GM19455 (cell line): ENCODE measurements around the gene NUP205.

Experiments used
- ATAC-seq: cut with Tn5 transposase; IDR thresholded peaks from one replicate; pipeline ENCODE4 v1.9.1; 2021; ENCODE audit not compliant: unreplicated experiment

The NUP205 gene, protein sequence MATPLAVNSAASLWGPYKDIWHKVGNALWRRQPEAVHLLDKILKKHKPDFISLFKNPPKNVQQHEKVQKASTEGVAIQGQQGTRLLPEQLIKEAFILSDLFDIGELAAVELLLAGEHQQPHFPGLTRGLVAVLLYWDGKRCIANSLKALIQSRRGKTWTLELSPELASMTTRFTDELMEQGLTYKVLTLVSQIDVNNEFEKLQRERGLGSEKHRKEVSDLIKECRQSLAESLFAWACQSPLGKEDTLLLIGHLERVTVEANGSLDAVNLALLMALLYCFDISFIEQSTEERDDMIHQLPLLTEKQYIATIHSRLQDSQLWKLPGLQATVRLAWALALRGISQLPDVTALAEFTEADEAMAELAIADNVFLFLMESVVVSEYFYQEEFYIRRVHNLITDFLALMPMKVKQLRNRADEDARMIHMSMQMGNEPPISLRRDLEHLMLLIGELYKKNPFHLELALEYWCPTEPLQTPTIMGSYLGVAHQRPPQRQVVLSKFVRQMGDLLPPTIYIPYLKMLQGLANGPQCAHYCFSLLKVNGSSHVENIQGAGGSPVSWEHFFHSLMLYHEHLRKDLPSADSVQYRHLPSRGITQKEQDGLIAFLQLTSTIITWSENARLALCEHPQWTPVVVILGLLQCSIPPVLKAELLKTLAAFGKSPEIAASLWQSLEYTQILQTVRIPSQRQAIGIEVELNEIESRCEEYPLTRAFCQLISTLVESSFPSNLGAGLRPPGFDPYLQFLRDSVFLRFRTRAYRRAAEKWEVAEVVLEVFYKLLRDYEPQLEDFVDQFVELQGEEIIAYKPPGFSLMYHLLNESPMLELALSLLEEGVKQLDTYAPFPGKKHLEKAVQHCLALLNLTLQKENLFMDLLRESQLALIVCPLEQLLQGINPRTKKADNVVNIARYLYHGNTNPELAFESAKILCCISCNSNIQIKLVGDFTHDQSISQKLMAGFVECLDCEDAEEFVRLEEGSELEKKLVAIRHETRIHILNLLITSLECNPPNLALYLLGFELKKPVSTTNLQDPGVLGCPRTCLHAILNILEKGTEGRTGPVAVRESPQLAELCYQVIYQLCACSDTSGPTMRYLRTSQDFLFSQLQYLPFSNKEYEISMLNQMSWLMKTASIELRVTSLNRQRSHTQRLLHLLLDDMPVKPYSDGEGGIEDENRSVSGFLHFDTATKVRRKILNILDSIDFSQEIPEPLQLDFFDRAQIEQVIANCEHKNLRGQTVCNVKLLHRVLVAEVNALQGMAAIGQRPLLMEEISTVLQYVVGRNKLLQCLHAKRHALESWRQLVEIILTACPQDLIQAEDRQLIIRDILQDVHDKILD (N-terminal part only)

GRCh38 chr7:135557455-135558336 is at the start of gene NUP205:
Gene NUP205, plus strand, starts transcription at chr7:135557917. Its CDS starts 28 bp downstream, at chr7:135557945.
- peak; percentile 71 for ATAC-seq

- no peak for ATAC-seq
Observed at GRCh38 chr7:135508883-135509588, 48.7 kb upstream of the NUP205 start.

DNA sequence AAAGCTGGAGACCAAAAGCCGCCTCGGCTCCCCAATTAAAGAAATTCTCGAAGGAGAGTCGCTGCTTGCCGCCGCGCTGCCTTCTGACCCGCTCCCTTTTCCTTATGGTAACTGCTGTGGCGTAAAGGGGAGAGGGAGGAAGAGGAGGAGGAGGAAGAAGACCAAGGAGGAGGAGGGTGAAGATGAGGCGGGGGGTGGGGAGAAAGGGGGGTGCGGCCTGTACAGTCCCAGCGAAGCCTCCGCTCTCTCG is 48.2 kb upstream of the NUP205 start:
- no peak for ATAC-seq

DNA sequence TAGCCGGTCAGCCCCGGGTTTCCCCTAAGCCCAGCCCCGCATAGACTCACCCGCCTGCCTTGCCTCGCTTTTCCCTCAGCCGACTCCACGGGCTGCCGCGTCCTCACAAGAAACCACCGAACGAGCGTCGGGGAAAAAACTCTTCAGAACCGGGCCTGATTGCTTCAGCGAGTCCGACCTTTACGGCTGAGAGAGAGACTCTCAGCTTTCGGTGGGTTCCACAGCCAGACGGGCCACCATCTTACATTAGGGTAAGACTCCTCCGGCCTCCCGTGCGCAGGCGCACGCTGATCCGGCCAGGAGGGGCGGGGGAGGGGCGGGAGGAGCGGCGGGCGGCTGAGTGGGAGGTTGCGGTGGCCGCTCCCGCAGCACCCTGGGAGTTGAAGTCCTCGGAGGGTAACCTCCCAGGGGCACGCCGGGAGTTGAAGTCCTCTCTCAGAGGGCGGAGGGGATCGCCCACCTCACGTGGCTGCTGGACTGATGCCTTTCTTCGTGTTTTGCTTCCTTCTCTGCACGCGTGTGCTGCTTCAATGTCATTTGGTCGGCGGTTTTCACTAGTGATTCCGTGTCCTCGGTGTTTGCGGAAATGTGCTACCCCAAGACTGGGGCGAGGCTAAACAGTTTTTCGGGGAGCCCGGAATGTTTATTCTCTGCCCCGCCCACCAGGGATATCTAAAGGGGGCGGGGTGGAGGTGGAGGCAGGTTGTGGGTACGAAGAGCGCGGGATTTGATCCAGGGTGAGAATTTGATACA is 47.7 kb upstream of the NUP205 start, which contains the start of gene CNOT4:
Gene CNOT4, minus strand, starts transcription at position 264 of the 753 bp plus-strand sequence. CDS start 71,771 bp downstream, outside the sequence.
- peak; percentile 96 for ATAC-seq

GRCh38 chr7:135510592-135511183 is 47.0 kb upstream of the NUP205 start:
- ATAC-seq, result no peak

- peak; percentile 30 for ATAC-seq
Observed at GRCh38 chr7:135512135-135512887, 45.4 kb upstream of the NUP205 start.

DNA sequence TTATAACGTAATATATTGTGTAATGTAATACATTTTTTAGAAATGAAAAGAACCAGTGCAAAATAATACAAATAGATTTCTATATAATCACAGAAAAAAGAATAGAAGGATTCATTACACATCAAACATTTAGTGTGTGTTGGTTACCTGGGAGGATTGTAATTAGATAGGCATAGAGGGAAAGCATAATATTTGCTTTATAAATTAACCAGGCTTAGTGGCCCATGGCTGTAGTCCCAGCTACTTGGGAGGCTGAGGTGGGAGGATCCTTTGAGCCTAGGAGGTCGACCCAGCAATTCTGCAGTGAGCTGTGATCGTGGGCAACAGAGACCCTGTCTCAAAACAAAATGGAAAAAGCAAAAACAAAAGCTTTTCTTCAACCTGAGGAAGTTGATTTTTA is 42.9 kb upstream of the NUP205 start:
- ATAC-seq, result no peak

- no peak for ATAC-seq
Observed at GRCh38 chr7:135517060-135517459, 40.7 kb upstream of the NUP205 start.

GRCh38 chr7:135518748-135519147 is 39.0 kb upstream of the NUP205 start:
- no peak for ATAC-seq

DNA sequence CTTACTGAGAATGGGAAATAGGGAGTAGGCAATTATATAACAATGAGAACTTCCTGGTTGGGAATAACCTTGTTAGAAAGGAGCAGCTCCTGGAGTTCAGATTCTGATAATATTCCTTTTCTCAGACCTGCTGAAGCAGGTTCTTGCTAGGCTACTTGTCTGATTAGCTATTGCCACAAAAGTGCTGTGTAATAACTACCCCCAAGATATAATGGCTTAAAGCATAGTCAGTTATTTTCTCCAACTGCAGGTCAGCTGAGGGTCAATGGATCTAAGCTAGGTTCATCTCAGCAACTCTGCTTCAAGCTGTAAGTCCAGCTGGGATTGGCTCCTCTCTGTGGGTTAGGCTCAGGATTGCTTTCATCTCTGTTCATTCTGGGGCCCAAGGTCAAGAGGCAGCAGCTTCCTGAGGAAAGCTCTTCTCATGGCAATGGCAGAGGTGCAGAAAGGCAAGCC is 38.5 kb upstream of the NUP205 start:
- no peak for ATAC-seq

DNA sequence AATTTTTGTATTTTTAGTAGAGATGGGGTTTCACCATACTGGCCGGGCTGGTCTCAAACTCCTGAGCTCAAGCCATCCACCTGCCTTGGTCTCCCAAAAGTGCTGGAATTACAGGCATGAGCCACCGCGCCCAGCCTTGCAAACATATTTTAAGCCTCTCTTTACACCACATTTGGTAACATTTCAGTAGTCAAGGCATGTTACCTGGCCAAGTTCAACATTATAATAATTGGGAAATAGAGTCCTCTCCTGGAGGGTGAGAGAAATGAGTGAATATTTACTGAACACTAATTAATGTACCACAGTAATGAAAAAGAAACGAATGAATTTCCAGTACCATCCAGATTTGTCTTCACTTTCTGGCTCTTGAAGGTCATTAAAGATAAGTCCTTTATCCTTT is 37.8 kb upstream of the NUP205 start:
- no peak for ATAC-seq

DNA sequence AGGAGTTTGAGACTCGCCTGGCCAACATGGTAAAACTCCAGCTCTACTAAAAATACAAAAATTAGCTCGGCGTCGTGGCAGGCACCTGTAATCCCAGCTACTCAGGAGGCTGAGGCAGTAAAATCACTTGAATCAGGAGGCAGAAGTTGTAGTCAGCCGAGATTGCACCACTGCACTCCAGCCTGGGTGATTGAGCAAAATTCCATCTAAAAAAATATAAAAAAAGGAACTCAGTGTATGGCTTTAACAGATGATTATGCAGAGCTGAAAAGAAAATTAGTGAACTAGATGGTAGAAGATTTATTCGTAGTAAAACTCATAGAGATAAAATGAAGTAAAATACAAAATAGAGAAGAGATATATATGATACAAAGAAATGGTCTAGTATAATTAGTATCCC is 35.2 kb upstream of the NUP205 start:
- no peak for ATAC-seq

DNA sequence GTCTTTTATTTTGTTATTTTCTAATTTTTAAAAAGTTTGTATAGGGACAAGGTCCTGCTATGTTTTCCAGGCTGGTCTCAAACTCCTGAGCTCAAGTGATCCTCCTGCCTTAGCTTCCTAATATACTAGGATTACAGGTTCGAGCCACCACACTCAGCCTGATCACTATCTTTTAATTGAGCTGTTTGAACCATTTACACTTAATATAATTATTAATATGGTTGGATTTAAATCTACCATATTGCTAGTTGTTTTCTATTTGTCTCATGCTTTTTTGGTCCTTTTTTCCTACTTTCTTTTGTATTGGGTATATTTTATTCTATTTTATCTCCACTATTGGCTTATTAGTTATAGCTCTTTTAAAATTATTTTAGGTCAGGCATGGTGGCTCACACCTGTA is 34.6 kb upstream of the NUP205 start:
- ATAC-seq, result no peak

- ATAC-seq, result no peak
Observed at GRCh38 chr7:135525426-135525825, 32.3 kb upstream of the NUP205 start.

DNA sequence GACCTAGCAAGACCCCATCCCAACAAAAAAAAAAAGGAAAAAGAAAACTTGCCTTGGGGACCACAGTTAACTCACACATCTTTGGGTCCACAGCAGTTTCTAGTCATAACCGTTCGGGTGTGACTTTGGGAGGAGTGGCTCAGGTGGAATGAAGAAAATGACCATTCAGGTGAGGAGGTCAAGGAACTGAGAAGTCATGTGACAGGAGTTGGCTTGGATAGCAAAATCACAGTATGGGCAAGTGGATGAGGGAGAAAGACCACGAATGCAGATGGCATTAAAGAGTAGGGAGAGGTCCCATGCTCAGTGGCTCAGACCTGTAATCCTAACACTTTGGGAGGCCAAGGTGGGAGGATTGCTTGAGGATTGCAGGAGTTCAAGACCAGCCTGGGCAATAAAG is 30.7 kb upstream of the NUP205 start:
- no peak for ATAC-seq

DNA sequence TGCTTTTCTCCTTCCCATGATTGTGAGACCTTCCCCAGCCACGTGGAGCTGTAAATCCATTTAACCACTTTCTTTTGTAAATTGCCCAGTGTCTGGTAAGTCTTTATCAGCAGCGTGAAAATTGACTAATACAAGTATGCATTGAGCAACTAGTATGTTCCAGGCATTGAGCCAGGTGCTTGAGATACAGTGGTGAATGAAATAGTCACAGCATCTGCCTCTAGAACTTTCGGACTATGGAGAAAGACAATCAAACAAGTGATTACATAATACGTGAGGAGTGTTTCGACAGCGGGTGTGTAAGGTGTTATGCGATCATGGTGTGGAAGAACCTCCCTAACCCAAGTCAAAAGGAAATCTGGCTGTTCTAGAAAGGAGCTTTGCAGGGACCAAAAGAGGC is 21.6 kb upstream of the NUP205 start:
- ATAC-seq, result no peak

DNA sequence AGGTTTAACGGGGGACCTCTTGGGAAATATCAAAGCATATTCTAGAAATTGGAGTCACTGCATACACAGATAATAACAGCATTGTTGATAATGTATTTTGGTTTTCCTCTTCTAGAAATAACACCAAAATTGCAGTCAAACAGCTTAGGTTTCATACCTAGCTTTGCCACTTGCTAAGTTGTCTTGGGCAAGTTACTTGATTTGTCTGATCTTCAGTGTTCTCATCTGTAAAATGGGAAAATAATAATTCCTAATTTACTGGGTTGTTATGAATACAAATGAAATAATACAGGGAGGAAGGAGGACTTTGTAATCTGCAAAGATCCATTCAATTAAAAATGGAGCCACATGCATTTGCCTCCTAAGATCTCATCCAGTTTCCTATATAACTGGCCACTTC is 20.3 kb upstream of the NUP205 start:
- ATAC-seq, result no peak

DNA sequence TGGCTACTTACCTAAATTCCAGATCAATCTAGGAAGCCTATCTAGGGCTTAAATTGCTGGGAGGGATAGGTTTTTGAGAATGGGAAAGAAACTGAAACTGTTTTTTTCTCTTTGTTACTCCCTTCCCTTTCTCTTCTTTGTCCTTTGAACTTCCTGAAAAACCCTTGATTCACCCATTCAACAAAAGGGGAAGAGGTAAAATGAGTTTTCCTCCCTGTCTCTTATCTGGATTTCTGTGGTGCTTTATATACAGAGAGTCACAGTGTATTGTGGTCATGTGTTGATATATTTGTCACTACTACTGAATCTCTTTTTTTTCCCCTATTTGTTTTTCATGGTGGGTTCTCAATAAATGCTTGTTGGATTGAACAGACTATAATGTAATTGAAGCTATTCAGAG is 19.8 kb upstream of the NUP205 start:
- no peak for ATAC-seq
